CD4-positive, alpha-beta memory T cell (primary cell): ENCODE results near the gene SCRG1. TPM values are rescaled to one million over a fixed set of nuclear protein-coding genes. Genes with fewer than 3 reads are reported as not detected.

Source experiments
- CTCF ChIA-PET: fragments of 350-600 bp; sonication (Branson Sonifier 250); formaldehyde crosslinking; loops from one replicate; lab custom pipeline; 2021; ENCODE audit warnings: inconsistent platforms; ENCODE audit not compliant: partially characterized antibody; lab: Charles Lee
- POLR2A ChIA-PET: fragments of 350-600 bp; sonication (Branson Sonifier 250); formaldehyde crosslinking; loops from one replicate; lab custom pipeline; 2021; ENCODE audit not compliant: partially characterized antibody; lab: Charles Lee
- DNase-seq, 5 donors: peaks; one replicate each; pipeline versions ENCODE4 v3.0.0 to v3.0.0-alpha.2; 2020 to 2022; ENCODE audit warnings: mixed read lengths in 1 of 5
- H3K27ac ChIP-seq: one replicate; pipeline ENCODE4 v1.7.0; 2013; ENCODE audit warnings: low read depth, low read length
- H3K27me3 ChIP-seq: 2 replicates; pipeline ENCODE4 v1.7.0; 2013; ENCODE audit warnings: mild to moderate bottlenecking, low read length, moderate library complexity; ENCODE audit not compliant: insufficient read depth
- H3K36me3 ChIP-seq: 2 replicates; pipeline ENCODE4 v1.7.0; 2013; ENCODE audit warnings: mild to moderate bottlenecking, low read length, moderate library complexity; ENCODE audit not compliant: insufficient read depth
- H3K4me1 ChIP-seq: 2 replicates; pipeline ENCODE4 v1.7.0; 2013; ENCODE audit warnings: mild to moderate bottlenecking, low read length, moderate library complexity; ENCODE audit not compliant: insufficient read depth
- H3K4me3 ChIP-seq, 2 donors: one replicate each; pipeline ENCODE4 v1.7.0; 2013; ENCODE audit warnings: low read length in 2 of 2, mild to moderate bottlenecking in 1 of 2
- H3K9me3 ChIP-seq, 2 donors: one replicate each; pipeline ENCODE4 v1.7.0; 2013; ENCODE audit warnings: low read length in 2 of 2, control low read depth in 1 of 2; ENCODE audit not compliant: control insufficient read depth in 1 of 2
- H3K27ac Mint-ChIP-seq, 7 donors: one replicate each; pipeline ENCODE4 v1.8.0; 2020 to 2021; ENCODE audit warnings: mixed read lengths in 7 of 7, mild to moderate bottlenecking in 6 of 7, inconsistent platforms in 3 of 7, moderate library complexity in 3 of 7
- H3K27me3 Mint-ChIP-seq, 2 donors: one replicate each; pipeline ENCODE4 v1.8.0; 2020 to 2021; ENCODE audit warnings: mixed read lengths in 2 of 2
- H3K36me3 Mint-ChIP-seq, 2 donors: one replicate each; pipeline ENCODE4 v1.8.0; 2020 to 2021; ENCODE audit warnings: mixed read lengths in 2 of 2, inconsistent platforms in 1 of 2, mild to moderate bottlenecking in 1 of 2
- H3K4me1 Mint-ChIP-seq, 4 donors: one replicate each; pipeline ENCODE4 v1.8.0; 2020 to 2021; ENCODE audit warnings: mixed read lengths in 4 of 4, mild to moderate bottlenecking in 1 of 4
- H3K4me3 Mint-ChIP-seq, 8 donors: one replicate each; pipeline ENCODE4 v1.8.0; 2020 to 2021; ENCODE audit warnings: mixed read lengths in 8 of 8, mild to moderate bottlenecking in 7 of 8, moderate library complexity in 6 of 8, inconsistent platforms in 3 of 8
- H3K9me3 Mint-ChIP-seq, 8 donors: one replicate each; pipeline ENCODE4 v1.8.0; 2020 to 2021; ENCODE audit warnings: mixed read lengths in 8 of 8, mild to moderate bottlenecking in 5 of 8, inconsistent platforms in 3 of 8, moderate library complexity in 1 of 8
- intact Hi-C: fragments of 100-400 bp; cut with micrococcal nuclease; formaldehyde crosslinking; loops from one replicate; pipeline ENCODE4 v1.15.1; 2023
- polyA plus RNA-seq, 2 donors: library from polyadenylated mRNA; unstranded; fragments of 300-500 nt; fragmentation: Illumina TruSeq; gene quantifications; one replicate each; pipeline ENCODE4 v1.2.3, GENCODE V29; 2021
- total RNA-seq, 2 experiments: library from RNA; stranded (reverse); gene quantifications; one replicate each; pipeline ENCODE4 v1.2.3, GENCODE V29; 2021

The SCRG1 gene
- total and polyA plus RNA-seq, 4 experiments from 2014 or later = 0.16 TPM; not detected in 3

GRCh38 chr4:173414456-173414855 is 15.5 kb upstream of the SCRG1 start:
- Mint-ChIP-seq H3K36me3 (no peaks in the 10 kb centered on the region), H3K4me1 (no peaks in the 10 kb centered on the region), H3K4me3 (no peak overlapping the region), H3K9me3 (no peaks in the 10 kb centered on the region), H3K27me3 (no peaks in the 10 kb centered on the region), H3K27ac (no peak overlapping the region)
- no peak for DNase-seq
- Histone ChIP-seq H3K9me3 (no peaks in the 10 kb centered on the region), H3K27me3 (no peaks in the 10 kb centered on the region), H3K36me3 (no peaks in the 10 kb centered on the region), H3K4me1 (no peaks in the 10 kb centered on the region), H3K4me3 (no peak overlapping the region), H3K27ac (no peak overlapping the region)
- intact Hi-C loops = no loop called here
- POLR2A ChIA-PET = interaction anchor here (1.6 kb wide), 1 partner anchor 44 kb away, joined by 5 read pairs; the partner anchor contains the start of gene SAP30
- CTCF ChIA-PET = interaction anchor here (0.7 to 14.5 kb wide), 6 partner anchors 20 to 128 kb away, joined by 3 to 295 read pairs (median 7); no protein-coding TSS in a partner anchor

- H3K27ac ChIP-seq = no peak overlapping the region
- Mint-ChIP-seq H3K27me3 (no peaks in the 10 kb centered on the region), H3K27ac (no peak overlapping the region), H3K4me1 (no peaks in the 10 kb centered on the region), H3K4me3 (no peak overlapping the region), H3K36me3 (no peaks in the 10 kb centered on the region), H3K9me3 (no peaks in the 10 kb centered on the region)
- no peak overlapping the region for H3K4me3 ChIP-seq
- no peaks in the 10 kb centered on the region for H3K27me3 ChIP-seq
- no peak for DNase-seq
- H3K4me1 ChIP-seq = no peaks in the 10 kb centered on the region
- POLR2A ChIA-PET = interaction anchor here (1.6 kb wide), 1 partner anchor 43 kb away, joined by 5 read pairs; the partner anchor contains the start of gene SAP30
- CTCF ChIA-PET = interaction anchor here (1.0 to 14.5 kb wide), 8 partner anchors 8 to 400 kb away, joined by 3 to 295 read pairs (median 9); no protein-coding TSS in a partner anchor
- H3K36me3 ChIP-seq = no peaks in the 10 kb centered on the region
- intact Hi-C loops = no loop called here
- H3K9me3 ChIP-seq = no peaks in the 10 kb centered on the region
Measured at GRCh38 chr4:173413036-173413435, 14.1 kb upstream of the SCRG1 start.

DNA sequence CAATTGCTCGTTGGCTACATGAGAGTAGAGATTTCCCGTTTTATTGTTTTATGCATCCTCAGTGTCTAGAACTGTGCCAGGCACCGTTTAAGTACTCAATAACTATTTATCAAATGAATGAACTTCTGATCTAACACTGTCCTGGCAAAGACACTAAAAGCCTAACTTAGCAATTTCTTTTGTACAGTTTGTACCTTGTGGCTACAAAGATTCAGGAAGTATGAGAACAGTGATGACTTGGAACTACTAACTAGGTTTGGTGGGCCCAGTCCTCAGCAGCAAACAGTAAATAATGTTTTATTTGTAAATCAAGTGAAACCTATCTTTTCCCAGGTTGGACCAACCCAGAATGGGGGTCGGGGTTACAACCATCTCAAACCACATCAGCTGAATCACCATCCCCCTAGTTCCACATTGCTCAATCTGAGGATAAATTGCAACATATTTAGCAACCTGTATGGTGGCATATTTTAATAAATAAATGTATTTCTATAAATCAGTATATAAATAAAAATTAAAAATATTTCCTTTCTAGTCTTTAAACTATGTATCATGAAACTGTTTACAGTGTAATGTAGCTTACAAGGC is 12.3 kb upstream of the SCRG1 start:
- no peaks in the 10 kb centered on the region for H3K27me3 ChIP-seq
- Mint-ChIP-seq H3K9me3 (no peaks in the 10 kb centered on the region), H3K27ac (no peak overlapping the region), H3K36me3 (no peaks in the 10 kb centered on the region), H3K27me3 (no peaks in the 10 kb centered on the region), H3K4me3 (no peak overlapping the region), H3K4me1 (no peaks in the 10 kb centered on the region)
- no peak for DNase-seq
- H3K4me3 ChIP-seq = no peak overlapping the region
- H3K27ac ChIP-seq = no peak overlapping the region
- H3K4me1 ChIP-seq = no peaks in the 10 kb centered on the region
- H3K36me3 ChIP-seq = no peaks in the 10 kb centered on the region
- no peaks in the 10 kb centered on the region for H3K9me3 ChIP-seq
- intact Hi-C loops = no loop called here
- ChIA-PET POLR2A (interaction anchor here (1.0 kb wide), 1 partner anchor 78 kb away, joined by 3 read pairs; the partner anchor contains the start of gene HMGB2), CTCF (interaction anchor here (1.2 to 14.5 kb wide), 4 partner anchors 10 to 122 kb away, joined by 4 to 295 read pairs (median 16); no protein-coding TSS in a partner anchor)

DNA sequence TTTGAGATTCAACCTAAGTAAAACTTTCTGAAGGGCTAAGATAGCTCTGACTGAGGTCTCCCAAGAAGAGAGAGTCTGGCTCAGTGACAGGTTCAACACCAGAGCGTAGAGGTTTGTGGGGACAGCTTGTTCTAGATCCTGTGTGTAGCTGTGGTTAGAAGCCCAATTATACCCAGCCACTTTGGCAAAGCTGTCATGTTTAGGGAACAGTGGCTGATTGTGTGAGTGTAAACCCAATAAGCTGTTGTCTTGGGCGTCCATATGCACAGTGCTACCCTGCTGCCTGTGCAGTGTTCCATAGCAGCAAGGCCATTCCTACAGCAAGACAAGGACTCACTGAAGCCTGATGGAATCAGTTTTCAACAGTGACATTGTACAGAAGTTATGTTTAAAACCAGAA is 11.2 kb upstream of the SCRG1 start:
- peaks cover 0 to 2% of the 10 kb centered on the region in 2 donors for H3K36me3 Mint-ChIP-seq
- POLR2A ChIA-PET = interaction anchor here (1.0 kb wide), 1 partner anchor 76 kb away, joined by 3 read pairs; the partner anchor contains the start of gene HMGB2

DNA sequence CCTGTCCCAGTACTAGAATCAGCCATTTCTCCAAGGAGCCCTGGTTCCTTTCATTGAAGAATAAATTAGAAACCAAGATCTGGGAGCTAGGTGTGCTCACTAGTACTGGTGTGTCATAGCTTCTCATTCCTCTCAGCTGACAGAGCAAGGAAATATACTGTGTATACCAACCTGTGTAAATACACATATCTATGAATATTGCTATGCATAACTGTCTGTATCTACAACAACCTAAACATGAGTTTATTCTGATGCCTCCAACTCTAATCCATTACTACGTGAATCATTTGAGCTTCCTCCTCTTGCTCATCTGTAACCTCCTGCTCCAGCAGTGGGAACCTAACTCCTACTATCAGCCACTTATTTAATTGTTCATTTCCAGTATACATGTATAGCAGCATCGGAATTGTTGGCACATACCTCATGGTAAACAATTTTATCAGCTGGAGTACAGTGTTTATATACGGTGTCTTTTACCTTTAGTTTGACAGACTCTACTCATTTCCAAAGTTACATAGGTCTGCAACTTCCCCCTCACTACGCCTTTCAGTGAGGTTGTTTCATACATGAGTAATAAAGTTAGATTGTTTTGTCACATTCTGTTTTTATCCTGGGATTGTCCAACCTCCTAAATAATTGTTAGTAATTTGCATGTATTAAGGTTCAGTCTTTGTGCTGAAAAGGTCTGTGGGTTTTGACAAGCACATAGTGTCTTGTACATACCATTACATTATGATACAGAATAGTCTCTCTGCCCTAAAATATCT is 7.1 kb upstream of the SCRG1 start:
- H3K27me3 ChIP-seq = no peaks in the 10 kb centered on the region
- H3K27ac Mint-ChIP-seq = no peak overlapping the region
- H3K4me3 Mint-ChIP-seq = no peak overlapping the region
- no peaks in the 10 kb centered on the region for H3K9me3 Mint-ChIP-seq
- peaks cover 0 to 3% (median 0%) of the 10 kb centered on the region in 4 donors for H3K4me1 Mint-ChIP-seq
- H3K27ac ChIP-seq = no peak overlapping the region
- POLR2A ChIA-PET = interaction anchor here (1.0 kb wide), 1 partner anchor 72 kb away, joined by 3 read pairs; the partner anchor contains the start of gene HMGB2
- H3K9me3 ChIP-seq = no peaks in the 10 kb centered on the region
- CTCF ChIA-PET = interaction anchor here (1.1 to 1.3 kb wide), 2 partner anchors 10 to 15 kb away, joined by 4 read pairs; no protein-coding TSS in a partner anchor
- no peak overlapping the region for H3K4me3 ChIP-seq
- H3K36me3 ChIP-seq = no peaks in the 10 kb centered on the region
- H3K4me1 ChIP-seq = no peaks in the 10 kb centered on the region
- H3K36me3 Mint-ChIP-seq = peaks cover 0 to 2% of the 10 kb centered on the region in 2 donors
- H3K27me3 Mint-ChIP-seq = no peaks in the 10 kb centered on the region
- DNase-seq = no peak
- intact Hi-C loops = no loop called here

More for the DNA sequence above, 11.2 kb upstream of the SCRG1 start:
- DNase-seq = no peak
- no peaks in the 10 kb centered on the region for H3K4me1 ChIP-seq
- peak overlapping the region in 1 of 7 donors; percentile 61 for H3K27ac Mint-ChIP-seq
- CTCF ChIA-PET = interaction anchor here (1.1 to 14.5 kb wide), 4 partner anchors 8 to 106 kb away, joined by 3 to 295 read pairs (median 14); no protein-coding TSS in a partner anchor
- no peak overlapping the region for H3K27ac ChIP-seq
- H3K4me1 Mint-ChIP-seq = peaks cover 0 to 3% (median 0%) of the 10 kb centered on the region in 4 donors
- no peak overlapping the region for H3K4me3 ChIP-seq
- H3K4me3 Mint-ChIP-seq = no peak overlapping the region
- H3K9me3 Mint-ChIP-seq = no peaks in the 10 kb centered on the region
- intact Hi-C loops = no loop called here
- H3K27me3 ChIP-seq = no peaks in the 10 kb centered on the region
- H3K36me3 ChIP-seq = no peaks in the 10 kb centered on the region
- no peaks in the 10 kb centered on the region for H3K27me3 Mint-ChIP-seq
- H3K9me3 ChIP-seq = no peaks in the 10 kb centered on the region

- Mint-ChIP-seq H3K36me3 (peaks cover 0 to 2% of the 10 kb centered on the region in 2 donors), H3K4me1 (peaks cover 0 to 3% (median 0%) of the 10 kb centered on the region in 4 donors), H3K9me3 (no peaks in the 10 kb centered on the region), H3K4me3 (no peak overlapping the region), H3K27me3 (no peaks in the 10 kb centered on the region), H3K27ac (no peak overlapping the region)
- no peak overlapping the region for H3K4me3 ChIP-seq
- no peaks in the 10 kb centered on the region for H3K36me3 ChIP-seq
- POLR2A ChIA-PET = interaction anchor here (1.0 kb wide), 1 partner anchor 70 kb away, joined by 3 read pairs; the partner anchor contains the start of gene HMGB2
- no peaks in the 10 kb centered on the region for H3K4me1 ChIP-seq
- no peak for DNase-seq
- intact Hi-C loops = no loop called here
- H3K27me3 ChIP-seq = no peaks in the 10 kb centered on the region
- H3K9me3 ChIP-seq = no peaks in the 10 kb centered on the region
- CTCF ChIA-PET = interaction anchor here (1.1 to 1.3 kb wide), 2 partner anchors 15 to 74 kb away, joined by 3 read pairs; no protein-coding TSS in a partner anchor
- H3K27ac ChIP-seq = no peak overlapping the region
Measured at GRCh38 chr4:173404296-173404865, 5.5 kb upstream of the SCRG1 start.
